Panc1 (cell line): ENCODE data around the gene PLXND1.

ENCODE experiments used
- CTCF ChIP-seq: fragments of 450-650 bp; IDR thresholded peaks from 2 replicates; pipeline ENCODE4 v1.5.1; 2017; ENCODE audit warnings: mild to moderate bottlenecking
- POLR2AphosphoS5 ChIP-seq: IDR thresholded peaks from 2 replicates; pipeline ENCODE4 v1.6.1; 2012; ENCODE audit warnings: mild to moderate bottlenecking, low read depth, low read length, moderate library complexity
- REST ChIP-seq, 2 experiments: IDR thresholded peaks; 2 replicates each; pipeline ENCODE4 v1.6.1; 2011 to 2012; ENCODE audit warnings: low read depth in 2 of 2, control low read depth in 1 of 2, low read length in 1 of 2, mild to moderate bottlenecking in 1 of 2, moderate library complexity in 1 of 2; ENCODE audit not compliant: insufficient read depth in 1 of 2

- TF ChIP-seq CTCF (no peak), POLR2AphosphoS5 (no peak), REST (IDR thresholded peaks at IDR 0.05; ENCODE audit: insufficient read depth in 1 of 2, low read depth in 2 of 2, low read length in 1 of 2) (no peak)
Observed at GRCh38 chr3:129577366-129577765, 29.1 kb downstream of the PLXND1 start.
